Kidney epithelial cell (primary cell): ENCODE results near the gene ZCCHC9. TPM values are rescaled to one million over a fixed set of nuclear protein-coding genes. Genes with fewer than 3 reads are reported as not detected.

ENCODE experiments used
- DNase-seq: peaks from one replicate; pipeline ENCODE4 v3.0.0-alpha.2; 2010; ENCODE audit warnings: low read depth
- H3K27me3 ChIP-seq: 2 replicates; pipeline ENCODE4 v1.6.0; 2011; ENCODE audit warnings: low read length; ENCODE audit not compliant: control insufficient read depth, insufficient read depth
- H3K36me3 ChIP-seq: 2 replicates; pipeline ENCODE4 v1.5.1; 2011; ENCODE audit warnings: low read length; ENCODE audit not compliant: control insufficient read depth, insufficient read depth
- H3K4me3 ChIP-seq: 2 replicates; pipeline ENCODE4 v1.5.1; 2011; ENCODE audit warnings: low read depth, mild to moderate bottlenecking, control low read depth, low read length
- CTCF ChIP-seq: IDR thresholded peaks from 2 replicates; pipeline ENCODE4 v1.5.1; 2011; ENCODE audit warnings: mild to moderate bottlenecking, moderate library complexity, low read length, control low read depth, inconsistent platforms; ENCODE audit not compliant: insufficient read depth, poor library complexity, severe bottlenecking
- total RNA-seq: library from RNA; depleted of rRNA; stranded (reverse); fragments of >200 nt; gene quantifications from 2 replicates; pipeline ENCODE4 v1.2.3, GENCODE V29; 2015

The ZCCHC9 gene
- total RNA-seq, 1 donor from 2014 or later, result 18.8 TPM

GRCh38 chr5:81353189-81353588 lies 51.8 kb downstream of the ZCCHC9 start:
- Histone ChIP-seq H3K27me3 (no peaks in the 10 kb centered on the region), H3K4me3 (no peak overlapping the region), H3K36me3 (no peaks in the 10 kb centered on the region)
- no peak for DNase-seq
- TF ChIP-seq CTCF, result no peak

- Histone ChIP-seq H3K4me3 (no peak overlapping the region), H3K36me3 (no peaks in the 10 kb centered on the region), H3K27me3 (no peaks in the 10 kb centered on the region)
- DNase-seq, result no peak
- no peak for TF ChIP-seq CTCF
Observed at GRCh38 chr5:81354093-81354492, 52.7 kb downstream of the ZCCHC9 start.

- no peaks in the 10 kb centered on the region for H3K36me3 ChIP-seq
- H3K27me3 ChIP-seq, result no peaks in the 10 kb centered on the region
- no peak overlapping the region for H3K4me3 ChIP-seq
- DNase-seq, result no peak
- TF ChIP-seq CTCF, result no peak
Observed at GRCh38 chr5:81355291-81356251, 54.2 kb downstream of the ZCCHC9 start.

GRCh38 chr5:81359108-81359507 lies 57.7 kb downstream of the ZCCHC9 start:
- DNase-seq, result no peak
- TF ChIP-seq CTCF, result no peak
- no peaks in the 10 kb centered on the region for H3K36me3 ChIP-seq

GRCh38 chr5:81359881-81360280 lies 58.5 kb downstream of the ZCCHC9 start:
- no peak for DNase-seq
- H3K4me3 ChIP-seq, result no peak overlapping the region
- no peak for TF ChIP-seq CTCF

More at GRCh38 chr5:81359108-81359507, 57.7 kb downstream of the ZCCHC9 start:
- H3K4me3 ChIP-seq, result no peak overlapping the region
- H3K27me3 ChIP-seq, result no peaks in the 10 kb centered on the region

More at GRCh38 chr5:81359881-81360280, 58.5 kb downstream of the ZCCHC9 start:
- Histone ChIP-seq H3K36me3 (no peaks in the 10 kb centered on the region), H3K27me3 (no peaks in the 10 kb centered on the region)
